ENCODE results near the gene SMIM44. TPM values are rescaled to one million over a fixed set of nuclear protein-coding genes. Genes with fewer than 3 reads are reported as not detected.

SMIM44 gene
- total and polyA plus RNA-seq, 4 donors: not detected

DNA sequence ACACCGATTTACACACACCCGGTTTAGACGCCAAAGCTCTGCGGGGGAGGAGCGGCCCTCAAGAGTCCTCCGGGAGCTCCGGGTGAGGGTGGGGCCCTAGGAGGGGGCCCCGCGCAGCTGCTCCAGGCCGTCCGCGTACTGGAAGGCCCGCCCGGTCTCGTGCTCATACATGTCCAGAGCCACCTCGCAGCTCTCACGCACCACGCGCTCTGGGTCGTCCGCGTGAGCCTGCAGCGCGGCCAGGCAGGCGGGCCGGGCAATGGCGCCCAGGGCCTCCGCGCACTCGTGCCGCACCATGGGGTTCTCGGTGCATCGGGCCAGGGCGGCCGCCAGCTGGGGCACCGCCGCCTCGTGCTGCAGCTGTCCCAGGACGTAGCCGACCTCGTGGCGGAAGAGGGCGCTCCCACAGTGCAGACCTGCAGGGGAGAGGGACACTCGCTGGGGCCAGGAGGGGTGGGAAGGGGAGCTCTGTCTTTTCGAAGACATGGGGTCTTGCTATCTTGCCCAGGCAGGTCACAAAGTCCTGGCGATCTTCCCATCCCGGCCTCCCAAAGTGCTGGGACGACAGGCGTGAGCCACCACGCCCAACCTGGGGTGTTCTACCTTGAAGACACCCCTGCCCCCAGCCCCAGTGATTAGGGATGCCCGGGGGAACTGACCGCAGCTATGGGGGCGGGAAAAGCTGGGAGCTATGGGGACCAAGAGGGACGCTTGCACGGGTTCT lies 8.3 kb upstream of the SMIM44 start:
- no peak for ATAC-seq (ENCODE audit: low FRiP score)
- Histone ChIP-seq H3K27me3 (ENCODE audit: control insufficient read depth in 1 of 2, insufficient read depth in 2 of 2, low read length in 1 of 2) (no peaks in the 10 kb centered on the region), H3K36me3 (ENCODE audit: control insufficient read depth in 1 of 2, insufficient read depth in 2 of 2, low read length in 1 of 2) (no peaks in the 10 kb centered on the region), H3K27ac (ENCODE audit: low read depth in 1 of 2, low read length in 2 of 2) (no peak overlapping the region), H3K4me3 (ENCODE audit: low read length in 2 of 2) (no peak overlapping the region), H3K4me1 (ENCODE audit: control insufficient read depth in 1 of 2, insufficient read depth in 2 of 2, low read length in 2 of 2) (no peaks in the 10 kb centered on the region), H3K9me3 (ENCODE audit: control insufficient read depth, low read length) (no peaks in the 10 kb centered on the region)
- intact Hi-C loops (cut with DNase I): no loop called here
- 95% methylated on average over 55 of the region's 55 CpGs for WGBS, 2 donors
- no peak for DNase-seq

DNA sequence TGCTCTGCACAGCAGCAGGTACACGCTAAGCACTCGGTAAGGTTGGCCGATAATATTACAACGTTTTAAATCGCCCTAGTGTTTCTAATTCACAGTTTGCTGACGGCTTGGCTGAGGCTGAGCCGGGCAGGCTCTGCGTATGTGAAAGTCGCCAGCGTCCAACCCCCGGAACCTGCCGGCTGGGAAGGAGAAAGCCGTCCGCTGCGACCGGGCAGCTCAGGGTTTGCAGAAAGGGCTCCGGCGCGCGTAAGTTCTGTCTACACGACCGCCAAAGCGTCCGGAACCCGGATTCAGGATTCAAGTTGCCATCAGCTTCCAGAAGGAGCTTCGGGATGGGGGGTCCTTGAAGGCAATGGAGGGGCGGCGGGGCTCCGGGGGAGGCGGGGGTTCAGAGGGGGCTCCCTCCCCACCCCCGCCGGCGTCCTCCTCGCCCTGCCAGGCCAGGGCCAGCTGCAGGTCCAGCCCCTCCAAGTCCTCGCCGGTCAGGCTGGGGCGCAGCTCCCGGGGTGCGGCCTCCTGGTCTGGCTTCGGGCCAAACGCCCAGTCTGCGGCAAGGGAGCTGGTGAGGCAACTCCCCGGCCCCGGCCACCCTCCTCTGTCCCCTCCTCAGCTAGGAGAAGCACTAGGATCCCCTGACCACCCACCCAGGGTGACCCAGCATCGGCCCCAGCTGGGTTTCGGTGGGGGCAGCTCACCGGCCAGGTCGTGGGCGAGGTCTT lies 575 bp downstream of the SMIM44 start:
- 64 to 65% methylated on average over 41 to 49 of the region's 49 CpGs for WGBS, 2 donors
- no peaks in the 10 kb centered on the region for H3K9me3 ChIP-seq (ENCODE audit: control insufficient read depth, low read length)
- DNase-seq (no peak), ATAC-seq (ENCODE audit: low FRiP score) (no peak)
- intact Hi-C loops (cut with DNase I): no loop called here
- H3K36me3 ChIP-seq (ENCODE audit: control insufficient read depth in 1 of 2, insufficient read depth in 2 of 2, low read length in 1 of 2): no peaks in the 10 kb centered on the region
- no peaks in the 10 kb centered on the region for H3K4me1 ChIP-seq (ENCODE audit: control insufficient read depth in 1 of 2, insufficient read depth in 2 of 2, low read length in 2 of 2)
- no peaks in the 10 kb centered on the region for H3K27me3 ChIP-seq (ENCODE audit: control insufficient read depth in 1 of 2, insufficient read depth in 2 of 2, low read length in 1 of 2)
- H3K27ac ChIP-seq (ENCODE audit: low read depth in 1 of 2, low read length in 2 of 2): no peak overlapping the region
- no peak overlapping the region for H3K4me3 ChIP-seq (ENCODE audit: low read length in 2 of 2)

DNA sequence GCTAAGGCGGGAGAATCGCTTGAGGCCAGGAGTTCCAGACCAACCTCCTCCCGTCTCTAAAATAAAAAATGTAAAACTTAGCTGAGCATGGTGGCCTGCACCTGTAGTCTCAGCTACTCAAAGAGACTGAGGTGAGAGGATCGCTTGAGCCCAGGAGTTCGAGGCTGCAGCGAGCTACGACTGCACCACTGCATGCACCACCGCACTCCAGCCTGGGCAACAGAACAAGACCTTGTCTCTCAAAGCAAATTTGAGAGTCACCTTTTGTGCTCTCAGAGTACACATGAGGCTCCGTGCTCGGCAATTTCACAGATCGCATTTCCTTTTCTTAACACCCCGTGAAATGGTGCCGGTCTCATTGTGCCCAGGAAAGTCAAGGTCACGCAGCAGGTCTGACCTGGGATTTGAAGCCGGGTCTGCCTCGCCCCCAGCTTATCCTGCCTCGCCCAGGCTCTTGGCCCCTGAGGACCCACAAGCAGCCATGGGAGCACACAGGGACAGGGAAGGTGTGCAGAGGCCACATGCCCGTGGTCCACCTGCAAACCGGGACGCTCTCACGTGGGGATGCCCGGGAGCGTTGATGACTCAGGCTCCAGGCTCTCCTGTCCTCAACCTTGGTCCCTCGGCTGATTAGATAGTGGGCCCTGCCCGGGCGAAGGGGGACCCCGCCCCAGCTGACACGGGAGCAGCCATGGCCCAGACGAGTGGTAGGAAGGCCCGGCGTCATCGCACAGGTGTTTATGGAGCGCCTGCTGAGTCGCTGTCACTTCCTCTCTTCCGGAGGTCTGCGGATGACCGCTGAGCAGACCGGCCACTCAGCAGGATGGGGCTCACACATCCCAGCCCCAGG lies 1.8 kb downstream of the SMIM44 start:
- 58 to 59% methylated on average over 38 of the region's 38 CpGs for WGBS, 2 donors
- no peak for ATAC-seq (ENCODE audit: low FRiP score)
- DNase-seq: no peak
- no peaks in the 10 kb centered on the region for H3K27me3 ChIP-seq (ENCODE audit: control insufficient read depth in 1 of 2, insufficient read depth in 2 of 2, low read length in 1 of 2)
- H3K36me3 ChIP-seq (ENCODE audit: control insufficient read depth in 1 of 2, insufficient read depth in 2 of 2, low read length in 1 of 2): no peaks in the 10 kb centered on the region
- H3K27ac ChIP-seq (ENCODE audit: low read depth in 1 of 2, low read length in 2 of 2): no peak overlapping the region
- no peaks in the 10 kb centered on the region for H3K9me3 ChIP-seq (ENCODE audit: control insufficient read depth, low read length)
- no peak overlapping the region for H3K4me3 ChIP-seq (ENCODE audit: low read length in 2 of 2)
- intact Hi-C loops (cut with DNase I): no loop called here
- no peaks in the 10 kb centered on the region for H3K4me1 ChIP-seq (ENCODE audit: control insufficient read depth in 1 of 2, insufficient read depth in 2 of 2, low read length in 2 of 2)

DNA sequence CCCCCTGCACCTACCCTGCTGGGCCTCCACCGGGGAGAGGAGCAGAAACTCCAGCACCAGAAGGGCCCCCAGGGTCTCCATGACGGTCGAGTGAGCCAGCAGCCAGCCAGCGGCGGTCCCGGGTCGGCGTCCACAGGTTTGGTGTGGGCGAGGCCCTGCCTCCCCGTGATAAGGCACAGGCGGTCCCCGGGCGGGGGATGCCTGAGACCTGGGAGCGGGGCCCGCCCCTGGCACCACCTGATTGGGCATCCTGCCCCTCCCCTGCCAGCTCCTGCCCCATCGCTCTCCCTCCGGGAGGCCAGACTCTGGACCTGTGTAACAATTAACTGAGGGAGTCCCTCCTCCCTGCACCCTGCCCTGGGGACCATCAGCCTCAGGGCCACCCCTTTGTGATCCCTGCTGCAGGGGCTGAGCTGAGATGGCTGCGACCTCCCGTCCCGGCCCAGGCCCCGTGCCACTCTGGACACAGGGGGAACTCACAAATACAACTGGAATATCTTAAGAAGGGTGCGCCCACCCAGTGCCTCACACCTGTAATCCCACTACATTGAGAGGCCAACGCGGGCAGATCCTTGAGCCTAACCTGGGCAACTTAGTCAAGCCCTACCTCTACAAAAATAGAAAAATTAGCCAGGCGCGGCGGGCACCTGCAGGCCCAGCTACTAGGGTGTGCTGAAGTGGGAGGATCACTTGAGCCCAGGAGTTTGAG lies 2.7 kb downstream of the SMIM44 start, which contains the start of gene SMIM24:
SMIM24 (minus strand) TSS at position 143 of the 709 bp plus-strand sequence; CDS start at position 81, 62 bp downstream.
- no peak within 1 kb of the TSS for H3K27ac ChIP-seq (ENCODE audit: low read depth in 1 of 2, low read length in 2 of 2)
- intact Hi-C loops (cut with DNase I): no loop called here
- no peaks in the 10 kb centered on the region for H3K9me3 ChIP-seq (ENCODE audit: control insufficient read depth, low read length)
- H3K36me3 ChIP-seq (ENCODE audit: control insufficient read depth in 1 of 2, insufficient read depth in 2 of 2, low read length in 1 of 2): no peaks in the 10 kb centered on the region
- no peak within 1 kb of the TSS for H3K4me3 ChIP-seq (ENCODE audit: low read length in 2 of 2)
- H3K27me3 ChIP-seq (ENCODE audit: control insufficient read depth in 1 of 2, insufficient read depth in 2 of 2, low read length in 1 of 2): no peaks in the 10 kb centered on the region
- DNase-seq (no peak), ATAC-seq (ENCODE audit: low FRiP score) (no peak)
- no peaks in the 10 kb centered on the region for H3K4me1 ChIP-seq (ENCODE audit: control insufficient read depth in 1 of 2, insufficient read depth in 2 of 2, low read length in 2 of 2)
- 31 to 41% methylated on average over 25 to 27 of the region's 27 CpGs for WGBS, 2 donors

DNA sequence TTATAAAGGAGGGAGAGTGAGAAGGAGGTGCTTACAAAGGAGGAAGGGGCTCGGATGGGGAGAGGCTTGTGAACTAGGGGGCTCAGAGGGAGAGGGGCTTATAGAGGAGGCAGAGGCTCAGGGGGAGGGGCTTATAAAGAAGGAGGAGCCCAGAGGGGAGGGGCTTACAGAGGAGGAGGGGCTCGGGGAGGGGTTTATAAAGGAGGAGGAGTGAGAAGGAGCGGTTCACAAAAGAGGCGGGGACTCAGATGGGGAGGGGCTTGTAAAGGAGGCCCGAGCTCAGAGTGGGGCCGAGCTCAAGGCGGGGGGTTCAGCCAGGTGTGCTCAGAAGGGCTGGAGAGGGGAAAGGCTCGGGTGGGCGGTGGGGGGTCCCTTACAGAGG lies 3.4 kb downstream of the SMIM44 start:
- no peak for ATAC-seq (ENCODE audit: low FRiP score)
- 37 to 50% methylated on average over 9 of the region's 9 CpGs for WGBS, 2 donors
- DNase-seq: no peak
- Histone ChIP-seq H3K4me3 (ENCODE audit: low read length in 2 of 2) (no peak overlapping the region), H3K27ac (ENCODE audit: low read depth in 1 of 2, low read length in 2 of 2) (no peak overlapping the region), H3K27me3 (ENCODE audit: control insufficient read depth in 1 of 2, insufficient read depth in 2 of 2, low read length in 1 of 2) (no peaks in the 10 kb centered on the region), H3K36me3 (ENCODE audit: control insufficient read depth in 1 of 2, insufficient read depth in 2 of 2, low read length in 1 of 2) (no peaks in the 10 kb centered on the region), H3K4me1 (ENCODE audit: control insufficient read depth in 1 of 2, insufficient read depth in 2 of 2, low read length in 2 of 2) (no peaks in the 10 kb centered on the region), H3K9me3 (ENCODE audit: control insufficient read depth, low read length) (no peaks in the 10 kb centered on the region)
- intact Hi-C loops (cut with DNase I): no loop called here

DNA sequence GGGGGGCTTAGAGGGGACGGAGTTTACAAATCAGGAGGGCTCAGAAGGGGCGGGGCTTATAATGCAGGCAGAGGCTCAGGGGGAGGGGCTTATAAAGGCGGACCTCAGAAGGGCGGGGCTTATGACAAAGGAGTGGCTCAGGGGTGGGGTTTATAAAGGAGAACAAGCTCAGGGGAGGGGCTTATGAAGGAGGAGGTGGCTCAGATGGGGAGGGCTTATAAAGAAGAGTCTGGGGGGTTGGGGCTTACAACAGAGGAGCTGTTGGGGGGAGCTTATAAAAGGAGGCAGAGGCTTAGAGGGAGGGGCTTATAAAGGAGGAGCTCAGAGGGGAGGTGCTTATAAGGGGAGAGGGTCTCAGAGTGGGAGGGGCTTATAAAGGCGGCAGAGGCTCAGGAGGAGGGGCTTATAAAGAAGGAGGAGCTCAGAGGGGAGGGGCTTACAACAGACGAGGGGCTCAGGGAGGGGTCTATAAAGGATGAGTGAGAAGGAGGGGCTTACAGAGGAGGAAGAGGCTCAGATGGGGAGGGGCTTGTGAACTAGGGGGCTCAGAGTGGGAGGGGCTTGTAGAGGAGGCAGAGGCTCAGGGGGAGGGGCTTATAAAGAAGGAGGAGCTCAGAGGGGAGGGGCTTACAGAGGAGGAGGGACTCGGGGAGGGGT lies 3.9 kb downstream of the SMIM44 start:
- Histone ChIP-seq H3K36me3 (ENCODE audit: control insufficient read depth in 1 of 2, insufficient read depth in 2 of 2, low read length in 1 of 2) (no peaks in the 10 kb centered on the region), H3K4me3 (ENCODE audit: low read length in 2 of 2) (no peak overlapping the region), H3K27ac (ENCODE audit: low read depth in 1 of 2, low read length in 2 of 2) (no peak overlapping the region), H3K9me3 (ENCODE audit: control insufficient read depth, low read length) (no peaks in the 10 kb centered on the region), H3K27me3 (ENCODE audit: control insufficient read depth in 1 of 2, insufficient read depth in 2 of 2, low read length in 1 of 2) (no peaks in the 10 kb centered on the region), H3K4me1 (ENCODE audit: control insufficient read depth in 1 of 2, insufficient read depth in 2 of 2, low read length in 2 of 2) (no peaks in the 10 kb centered on the region)
- no peak for DNase-seq
- intact Hi-C loops (cut with DNase I): no loop called here
- WGBS, 2 donors: 25 to 37% methylated on average over 7 of the region's 7 CpGs
- ATAC-seq (ENCODE audit: low FRiP score): no peak

DNA sequence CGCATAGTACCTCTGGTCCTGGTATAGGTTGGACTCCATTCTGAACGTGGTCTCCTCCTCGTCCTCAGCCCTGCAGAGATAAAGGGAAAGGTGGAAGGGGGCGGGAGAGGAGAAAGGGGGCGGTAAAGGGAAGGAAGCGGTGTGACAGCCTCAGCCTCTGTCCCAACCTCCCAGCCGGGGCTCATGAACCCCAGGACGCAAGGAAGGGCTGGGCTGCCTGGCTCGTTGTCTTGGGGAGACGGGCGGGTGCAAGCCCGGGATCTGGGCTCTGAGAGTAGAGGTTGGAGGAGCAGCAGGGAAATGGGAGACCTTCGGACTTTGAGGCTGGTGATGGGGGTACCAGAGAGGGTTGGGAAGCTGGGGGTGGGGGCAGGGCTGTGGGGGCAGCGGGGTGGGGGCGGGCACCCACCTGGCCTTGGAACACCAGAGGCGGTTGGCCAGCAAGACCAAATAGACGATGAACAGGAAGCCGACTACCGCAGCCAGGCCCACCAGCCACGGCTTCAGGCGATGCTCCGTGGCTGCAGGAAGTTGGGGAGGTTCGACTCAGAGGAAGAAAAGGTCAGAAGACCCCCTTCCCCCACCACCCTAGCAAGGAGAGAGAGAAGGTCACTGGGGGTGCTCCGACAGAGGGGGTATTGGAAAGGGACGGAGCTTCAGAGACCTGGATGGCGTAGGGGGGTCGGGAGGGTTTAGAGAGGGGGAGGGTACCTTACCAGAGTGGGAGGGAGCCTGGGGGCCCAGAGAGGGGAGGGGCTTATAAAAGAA lies 4.6 kb downstream of the SMIM44 start:
- ATAC-seq (ENCODE audit: low FRiP score) (no peak), DNase-seq (no peak)
- WGBS, 2 donors: 21 to 31% methylated on average over 26 to 27 of the region's 27 CpGs
- no peak overlapping the region for H3K27ac ChIP-seq (ENCODE audit: low read depth in 1 of 2, low read length in 2 of 2)
- H3K4me3 ChIP-seq (ENCODE audit: low read length in 2 of 2): no peak overlapping the region
- no peaks in the 10 kb centered on the region for H3K4me1 ChIP-seq (ENCODE audit: control insufficient read depth in 1 of 2, insufficient read depth in 2 of 2, low read length in 2 of 2)
- no peaks in the 10 kb centered on the region for H3K27me3 ChIP-seq (ENCODE audit: control insufficient read depth in 1 of 2, insufficient read depth in 2 of 2, low read length in 1 of 2)
- intact Hi-C loops (cut with DNase I): no loop called here
- H3K36me3 ChIP-seq (ENCODE audit: control insufficient read depth in 1 of 2, insufficient read depth in 2 of 2, low read length in 1 of 2): no peaks in the 10 kb centered on the region
- no peaks in the 10 kb centered on the region for H3K9me3 ChIP-seq (ENCODE audit: control insufficient read depth, low read length)

All from aorta (tissue), 5 donors.